Measurements from ENCODE around the gene THEM5. TPM values are rescaled to one million over a fixed set of nuclear protein-coding genes. Genes with fewer than 3 reads are reported as not detected.

The THEM5 gene, protein sequence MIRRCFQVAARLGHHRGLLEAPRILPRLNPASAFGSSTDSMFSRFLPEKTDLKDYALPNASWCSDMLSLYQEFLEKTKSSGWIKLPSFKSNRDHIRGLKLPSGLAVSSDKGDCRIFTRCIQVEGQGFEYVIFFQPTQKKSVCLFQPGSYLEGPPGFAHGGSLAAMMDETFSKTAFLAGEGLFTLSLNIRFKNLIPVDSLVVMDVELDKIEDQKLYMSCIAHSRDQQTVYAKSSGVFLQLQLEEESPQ
- not detected in 5 replicates for total RNA-seq (2022; extraction: Qiagen RNA extraction; ENCODE audit: low read depth)

DNA sequence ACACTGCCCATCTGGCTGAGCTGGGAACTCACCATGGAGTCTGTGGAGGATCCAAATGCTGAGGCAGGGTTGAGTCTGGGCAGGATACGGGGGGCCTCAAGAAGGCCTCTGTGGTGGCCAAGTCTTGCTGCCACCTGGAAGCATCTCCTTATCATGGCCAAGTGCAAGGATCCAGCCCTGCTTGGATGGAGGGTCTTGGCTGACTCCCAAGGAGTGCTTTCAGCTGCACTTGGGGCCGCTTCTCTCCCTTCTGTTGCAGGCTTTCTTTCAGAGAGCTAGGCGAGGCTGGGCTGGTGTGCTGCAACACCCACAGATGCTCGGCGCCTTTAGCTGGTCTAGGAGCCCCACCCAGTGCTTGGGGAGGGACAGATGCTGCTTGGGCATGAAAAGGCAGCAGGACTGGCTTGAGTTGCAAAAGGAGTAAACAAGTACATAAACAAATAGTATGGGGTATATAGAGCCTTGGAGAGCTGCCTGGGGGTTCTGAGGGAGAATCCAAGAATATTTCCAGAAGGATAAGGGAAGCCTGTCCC lies at the start of gene THEM5:
THEM5 (minus strand) TSS at position 302 of the 533 bp plus-strand sequence; CDS start at position 155, 147 bp downstream.

DNA sequence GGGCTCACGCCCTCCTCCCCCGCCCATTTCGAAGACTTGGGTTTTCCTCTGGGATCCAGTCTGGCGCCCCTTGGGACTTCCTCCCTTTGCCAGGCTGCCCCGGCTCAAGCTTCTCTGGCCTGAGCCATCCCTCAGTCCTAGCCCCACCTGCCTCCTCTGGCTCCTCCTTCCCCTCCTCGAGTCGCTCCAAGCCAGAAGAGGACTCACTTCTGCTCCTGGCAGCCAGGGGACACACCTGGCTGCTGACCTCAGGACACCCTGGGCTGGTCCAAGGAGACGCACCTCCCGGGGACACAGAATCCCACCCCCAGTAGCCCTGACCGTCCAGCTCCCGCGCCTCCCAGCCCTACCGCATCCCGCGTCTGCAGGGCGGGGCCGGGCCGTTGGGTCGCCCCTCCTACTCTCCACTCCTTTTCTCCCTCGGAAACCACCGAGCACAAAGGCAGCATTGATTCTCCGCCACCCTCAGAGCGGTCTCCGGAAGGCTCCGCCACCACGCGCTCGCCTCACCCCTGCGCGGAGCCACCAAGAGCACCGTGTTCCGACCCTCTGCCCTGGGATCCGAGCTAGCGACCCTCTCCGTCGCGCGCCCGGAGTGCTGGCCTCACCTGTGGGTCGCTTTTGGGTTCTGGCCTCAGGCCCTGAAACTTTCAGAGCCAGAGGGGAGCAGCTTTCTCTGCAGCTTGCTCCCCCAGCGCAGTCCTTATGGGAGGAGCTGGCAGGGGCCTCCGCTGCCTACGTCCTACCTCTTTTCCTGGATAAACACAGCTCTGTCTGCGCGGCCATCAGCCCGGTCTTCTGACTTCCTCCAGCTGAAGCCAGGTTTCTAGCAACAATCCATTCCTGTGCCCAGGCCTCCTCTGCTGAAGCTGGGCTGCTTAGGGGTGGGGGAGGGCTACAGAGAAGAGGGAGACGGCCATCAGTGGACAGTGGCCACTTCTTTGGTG lies 13.8 kb downstream of the THEM5 start, which contains the start of gene C2CD4D:
C2CD4D (minus strand) TSS at position 364 of the 947 bp plus-strand sequence. CDS start 831 bp downstream, outside the sequence.

GRCh38 chr1:151831605-151832004 lies 21.9 kb downstream of the THEM5 start, which contains the start of gene RORC:
RORC (minus strand) TSS chr1:151831802; CDS start chr1:151831764, 38 bp downstream.

DNA sequence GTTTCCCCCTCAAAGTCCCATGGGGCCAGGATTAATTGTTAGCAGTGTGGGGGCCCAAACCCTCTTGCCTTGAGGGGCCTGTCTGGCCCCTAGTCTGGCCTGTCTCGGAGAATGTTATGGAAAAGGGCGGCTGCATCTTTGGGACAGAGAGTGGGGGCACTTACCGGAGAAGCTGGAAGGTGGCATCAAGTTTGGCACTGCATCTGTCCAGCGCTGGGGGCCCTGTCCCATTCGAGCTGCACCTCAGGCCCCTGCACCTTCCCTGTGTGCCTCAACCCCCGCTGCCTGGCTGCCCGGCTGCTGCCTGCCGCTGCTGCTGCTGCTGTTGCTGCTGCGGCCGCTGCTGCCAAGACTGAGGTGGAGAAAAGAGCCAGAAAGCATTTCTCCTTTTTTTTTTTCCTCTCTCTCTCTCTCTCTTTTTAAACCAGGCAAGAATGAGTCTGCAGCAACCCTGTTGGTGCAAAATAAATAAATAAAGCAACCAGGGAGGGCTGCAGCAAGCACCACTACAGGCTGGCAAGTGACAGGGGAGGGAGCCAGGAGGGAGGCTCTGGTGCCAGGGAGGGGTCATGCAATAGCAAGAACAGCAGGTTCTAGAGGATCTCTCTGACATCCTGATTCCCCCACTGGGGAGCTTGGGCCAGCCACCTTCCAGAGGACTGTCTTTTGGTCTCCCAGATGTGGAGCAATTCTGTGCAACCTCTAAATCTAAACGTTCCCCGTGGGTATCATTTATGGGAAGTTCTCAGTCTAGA lies 48.3 kb downstream of the THEM5 start, which contains the start of gene LINGO4:
LINGO4 (minus strand) TSS at position 354 of the 755 bp plus-strand sequence. CDS start 2,715 bp downstream, outside the sequence.

Other genes starting within 250 kb of the THEM5 start
- gene SNX27, start 241.7 kb downstream of the THEM5 start, total RNA-seq (2022; extraction: Qiagen RNA extraction; ENCODE audit: low read depth): 7.9 to 11.6 TPM (median 8.1 TPM) in 5 replicates
- 0.05 TPM in 1 of 5 replicates, not detected in the others for gene CELF3, start 136.9 kb downstream of the THEM5 start, total RNA-seq (2022; extraction: Qiagen RNA extraction; ENCODE audit: low read depth)
- gene RIIAD1, start 132.2 kb downstream of the THEM5 start, total RNA-seq (2022; extraction: Qiagen RNA extraction; ENCODE audit: low read depth): not detected in 5 replicates
- gene MRPL9, start 90.2 kb downstream of the THEM5 start, total RNA-seq (2022; extraction: Qiagen RNA extraction; ENCODE audit: low read depth): 79.8 to 98.7 TPM (median 85.9 TPM) in 5 replicates
- 4.6 to 6.3 TPM (median 5.8 TPM) in 5 replicates for gene TDRKH, start 63.2 kb downstream of the THEM5 start, total RNA-seq (2022; extraction: Qiagen RNA extraction; ENCODE audit: low read depth)
- gene LINGO4, start 48.3 kb downstream of the THEM5 start, total RNA-seq (2022; extraction: Qiagen RNA extraction; ENCODE audit: low read depth): not detected in 5 replicates
- gene RORC, start 21.9 kb downstream of the THEM5 start, total RNA-seq (2022; extraction: Qiagen RNA extraction; ENCODE audit: low read depth): 0.03 to 0.08 TPM (median 0.06 TPM) in 3 of 5 replicates, not detected in the others
- 0.07 TPM in 1 of 5 replicates, not detected in the others for gene C2CD4D, start 13.9 kb downstream of the THEM5 start, total RNA-seq (2022; extraction: Qiagen RNA extraction; ENCODE audit: low read depth)
- 13.9 to 14.4 TPM (median 14.3 TPM) in 5 replicates for gene THEM4, start 55.8 kb upstream of the THEM5 start, total RNA-seq (2022; extraction: Qiagen RNA extraction; ENCODE audit: low read depth)
- 2,300 to 2,794 TPM (median 2,546 TPM) in 5 replicates for gene S100A10, start 140.1 kb upstream of the THEM5 start, total RNA-seq (2022; extraction: Qiagen RNA extraction; ENCODE audit: low read depth)
- gene S100A11, start 183.3 kb upstream of the THEM5 start, total RNA-seq (2022; extraction: Qiagen RNA extraction; ENCODE audit: low read depth): 1,851 to 2,064 TPM (median 1,907 TPM) in 5 replicates
- gene TCHHL1, start 235.4 kb upstream of the THEM5 start, total RNA-seq (2022; extraction: Qiagen RNA extraction; ENCODE audit: low read depth): 0.03 TPM in 1 of 5 replicates, not detected in the others